Osteocyte (in vitro differentiated cells): ENCODE measurements around the gene ANKRD30A. TPM values are rescaled to one million over a fixed set of nuclear protein-coding genes. Genes with fewer than 3 reads are reported as not detected.
"Not testable (repeated sequence)": the region's sequence is repeated elsewhere in the genome, so short reads cannot be mapped to it uniquely, and the experiment has no call there.

Experiments
- DNase-seq: peaks from one replicate; pipeline ENCODE4 v3.0.0; 2021; ENCODE audit warnings: mixed read lengths; ENCODE audit not compliant: unreplicated experiment; ENCODE audit errors: extremely low spot score
- H3K27ac Mint-ChIP-seq: one replicate; pipeline ENCODE4 v1.8.0; 2021; ENCODE audit warnings: mild to moderate bottlenecking, mixed read lengths; ENCODE audit not compliant: unreplicated experiment
- H3K27me3 Mint-ChIP-seq: one replicate; pipeline ENCODE4 v1.8.0; 2021; ENCODE audit warnings: mixed read lengths; ENCODE audit not compliant: unreplicated experiment
- H3K36me3 Mint-ChIP-seq: one replicate; pipeline ENCODE4 v1.8.0; 2021; ENCODE audit warnings: mixed read lengths; ENCODE audit not compliant: unreplicated experiment
- H3K4me1 Mint-ChIP-seq: one replicate; pipeline ENCODE4 v1.8.0; 2021; ENCODE audit warnings: mixed read lengths; ENCODE audit not compliant: unreplicated experiment
- H3K4me3 Mint-ChIP-seq: one replicate; pipeline ENCODE4 v1.8.0; 2021; ENCODE audit warnings: mild to moderate bottlenecking, moderate library complexity, mixed read lengths; ENCODE audit not compliant: unreplicated experiment
- H3K9me3 Mint-ChIP-seq: one replicate; pipeline ENCODE4 v1.8.0; 2021; ENCODE audit warnings: mixed read lengths; ENCODE audit not compliant: unreplicated experiment
- CTCF ChIP-seq: fragments of 200-600 bp; sonication (generic); IDR thresholded peaks from 2 replicates; pipeline ENCODE4 v1.5.0; 2021; ENCODE audit warnings: antibody characterized with exemption, mild to moderate bottlenecking, moderate library complexity
- long read RNA-seq: library from polyadenylated mRNA; unstranded; transcript quantifications from one replicate; pipeline ENCODE4 v2.0.0, GENCODE V29; 2021
- total RNA-seq: library from RNA; stranded (reverse); gene quantifications from 2 replicates; pipeline ENCODE4 v1.2.1, GENCODE V29; 2021

ANKRD30A gene
- total RNA-seq = not detected in 2 replicates
- long read RNA-seq = 0 reads

- no peaks in the 10 kb centered on the region for H3K36me3 Mint-ChIP-seq
- no peaks in the 10 kb centered on the region for H3K27me3 Mint-ChIP-seq
- H3K4me1 Mint-ChIP-seq = no peaks in the 10 kb centered on the region
- no peak within 1 kb of the TSS for H3K27ac Mint-ChIP-seq
- no peak for TF ChIP-seq CTCF
- H3K9me3 Mint-ChIP-seq = peaks cover 16% of the 10 kb centered on the region
- H3K4me3 Mint-ChIP-seq = no peak within 1 kb of the TSS
- DNase-seq = no peak
These were observed at the start of gene ANKRD30A for GRCh38 chr10:37125191-37125732. Gene ANKRD30A (plus strand): TSS chr10:37125598. CDS start chr10:37125788, 190 bp downstream.

GRCh38 chr10:37076083-37076482, 49.3 kb upstream of the ANKRD30A start:
- not testable (repeated sequence) for H3K4me1 Mint-ChIP-seq, H3K27ac Mint-ChIP-seq, H3K36me3 Mint-ChIP-seq, DNase-seq, H3K27me3 Mint-ChIP-seq, H3K4me3 Mint-ChIP-seq
- peaks cover 42% of the 10 kb centered on the region for H3K9me3 Mint-ChIP-seq

- no peaks in the 10 kb centered on the region for H3K36me3 Mint-ChIP-seq
- peaks cover 52% of the 10 kb centered on the region for H3K9me3 Mint-ChIP-seq
- no peak for DNase-seq
- H3K4me1 Mint-ChIP-seq = no peaks in the 10 kb centered on the region
- no peak overlapping the region for H3K27ac Mint-ChIP-seq
- H3K4me3 Mint-ChIP-seq = no peak overlapping the region
- TF ChIP-seq CTCF = no peak
- no peaks in the 10 kb centered on the region for H3K27me3 Mint-ChIP-seq
These were observed 29.4 kb upstream of the ANKRD30A start for GRCh38 chr10:37095792-37096573.

GRCh38 chr10:37101261-37101660, 24.1 kb upstream of the ANKRD30A start:
- Mint-ChIP-seq H3K4me3 (no peak overlapping the region), H3K36me3 (no peaks in the 10 kb centered on the region), H3K9me3 (peaks cover 42% of the 10 kb centered on the region), H3K27ac (no peak overlapping the region), H3K27me3 (no peaks in the 10 kb centered on the region), H3K4me1 (no peaks in the 10 kb centered on the region)
- TF ChIP-seq CTCF = no peak
- no peak for DNase-seq

- Mint-ChIP-seq H3K9me3 (peaks cover 32% of the 10 kb centered on the region), H3K27ac (no peak overlapping the region), H3K27me3 (no peaks in the 10 kb centered on the region), H3K4me1 (no peaks in the 10 kb centered on the region), H3K4me3 (no peak overlapping the region), H3K36me3 (no peaks in the 10 kb centered on the region)
- TF ChIP-seq CTCF = no peak
- no peak for DNase-seq
These were observed 16.4 kb upstream of the ANKRD30A start for GRCh38 chr10:37109000-37109399.
